ENCODE measurements around the gene THRB. TPM values are rescaled to one million over a fixed set of nuclear protein-coding genes. Genes with fewer than 3 reads are reported as not detected.
A peak's percentile ranks its signal among the peaks of the same experiment; 100 is the strongest.

The THRB gene
- total and polyA plus RNA-seq, 11 donors, result 4.8 to 28.5 (median 21.0) TPM

- TF ChIP-seq POLR2A (IDR thresholded peaks at IDR 0.05) (no peak), CTCF (IDR thresholded peaks at IDR 0.05) (no peak)
Measured at GRCh38 chr3:24475925-24476324, 18.7 kb downstream of the THRB start.

GRCh38 chr3:24474862-24475261 lies 19.8 kb downstream of the THRB start:
- Histone ChIP-seq H3K4me3 (no peak overlapping the region), H3K27me3 (no peaks in the 10 kb centered on the region), H3K36me3 (no peaks in the 10 kb centered on the region), H3K4me1 (peaks cover 0 to 22% (median 3%) of the 10 kb centered on the region in 12 donors), H3K27ac (no peak overlapping the region), H3K9me3 (no peaks in the 10 kb centered on the region)
- 90 to 92% (median 90%) methylated on average over 4 of the region's 4 CpGs for WGBS, 4 donors
- TF ChIP-seq POLR2A (IDR thresholded peaks at IDR 0.05) (no peak), CTCF (IDR thresholded peaks at IDR 0.05) (no peak)
- DNase-seq (no peak), ATAC-seq (no peak)
- intact Hi-C loops (cut with DNase I), result no loop called here

More at GRCh38 chr3:24475925-24476324, 18.7 kb downstream of the THRB start:
- ATAC-seq, result peak in 1 of 4 donors; percentile 44
- WGBS, 4 donors, result 36 to 49% (median 41%) methylated on average over 1 of the region's 1 CpG
- Histone ChIP-seq H3K27me3 (no peaks in the 10 kb centered on the region), H3K9me3 (no peaks in the 10 kb centered on the region), H3K4me1 (peaks cover 0 to 29% (median 3%) of the 10 kb centered on the region in 12 donors), H3K27ac (no peak overlapping the region), H3K4me3 (no peak overlapping the region), H3K36me3 (no peaks in the 10 kb centered on the region)
- intact Hi-C loops (cut with DNase I), result loop anchor here in 1 of 10 donors (2.0 kb wide), 1 partner anchor 19 kb away; no protein-coding TSS in a partner anchor
- no peak for DNase-seq

- Histone ChIP-seq H3K27me3 (no peaks in the 10 kb centered on the region), H3K9me3 (peaks cover 0 to 7% (median 0%) of the 10 kb centered on the region in 12 donors), H3K36me3 (no peaks in the 10 kb centered on the region), H3K27ac (no peak overlapping the region), H3K4me1 (peaks cover 0 to 17% (median 3%) of the 10 kb centered on the region in 12 donors), H3K4me3 (no peak overlapping the region)
- TF ChIP-seq POLR2A (IDR thresholded peaks at IDR 0.05) (no peak), CTCF (IDR thresholded peaks at IDR 0.05) (no peak)
- intact Hi-C loops (cut with DNase I), result no loop called here
- 87 to 100% (median 92%) methylated on average over 1 of the region's 1 CpG for WGBS, 4 donors
- DNase-seq (no peak), ATAC-seq (no peak)
Measured at GRCh38 chr3:24472358-24472757, 22.3 kb downstream of the THRB start.

- no peak overlapping the region for H3K4me3 ChIP-seq
- no peaks in the 10 kb centered on the region for H3K36me3 ChIP-seq
- H3K4me1 ChIP-seq, result peaks cover 0 to 15% (median 2%) of the 10 kb centered on the region in 12 donors
- no peak overlapping the region for H3K27ac ChIP-seq
- ATAC-seq (peak in 2 of 4 donors; percentile 45 to 61), DNase-seq (peak in 1 of 5 donors; percentile 17)
- peaks cover 0 to 11% (median 0%) of the 10 kb centered on the region in 12 donors for H3K9me3 ChIP-seq
- intact Hi-C loops (cut with DNase I), result no loop called here
- WGBS, 4 donors, result 26 to 44% (median 30%) methylated on average over 1 of the region's 1 CpG
- no peak for TF ChIP-seq CTCF (IDR thresholded peaks at IDR 0.05)
- no peak for TF ChIP-seq POLR2A (IDR thresholded peaks at IDR 0.05)
- no peaks in the 10 kb centered on the region for H3K27me3 ChIP-seq
Measured at GRCh38 chr3:24471486-24471885, 23.2 kb downstream of the THRB start.

Data from heart left ventricle (tissue), 16 donors.